SIG-M5 treated with dmso at 0.1 percent for 504 hours (cell line): ENCODE results near the gene ILKAP.

Experiments used
- DNase-seq: peaks from one replicate; lab custom pipeline; 2025; ENCODE audit not compliant: unreplicated experiment; lab: John Stamatoyannopoulos, UW

ILKAP gene, protein sequence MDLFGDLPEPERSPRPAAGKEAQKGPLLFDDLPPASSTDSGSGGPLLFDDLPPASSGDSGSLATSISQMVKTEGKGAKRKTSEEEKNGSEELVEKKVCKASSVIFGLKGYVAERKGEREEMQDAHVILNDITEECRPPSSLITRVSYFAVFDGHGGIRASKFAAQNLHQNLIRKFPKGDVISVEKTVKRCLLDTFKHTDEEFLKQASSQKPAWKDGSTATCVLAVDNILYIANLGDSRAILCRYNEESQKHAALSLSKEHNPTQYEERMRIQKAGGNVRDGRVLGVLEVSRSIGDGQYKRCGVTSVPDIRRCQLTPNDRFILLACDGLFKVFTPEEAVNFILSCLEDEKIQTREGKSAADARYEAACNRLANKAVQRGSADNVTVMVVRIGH

DNA sequence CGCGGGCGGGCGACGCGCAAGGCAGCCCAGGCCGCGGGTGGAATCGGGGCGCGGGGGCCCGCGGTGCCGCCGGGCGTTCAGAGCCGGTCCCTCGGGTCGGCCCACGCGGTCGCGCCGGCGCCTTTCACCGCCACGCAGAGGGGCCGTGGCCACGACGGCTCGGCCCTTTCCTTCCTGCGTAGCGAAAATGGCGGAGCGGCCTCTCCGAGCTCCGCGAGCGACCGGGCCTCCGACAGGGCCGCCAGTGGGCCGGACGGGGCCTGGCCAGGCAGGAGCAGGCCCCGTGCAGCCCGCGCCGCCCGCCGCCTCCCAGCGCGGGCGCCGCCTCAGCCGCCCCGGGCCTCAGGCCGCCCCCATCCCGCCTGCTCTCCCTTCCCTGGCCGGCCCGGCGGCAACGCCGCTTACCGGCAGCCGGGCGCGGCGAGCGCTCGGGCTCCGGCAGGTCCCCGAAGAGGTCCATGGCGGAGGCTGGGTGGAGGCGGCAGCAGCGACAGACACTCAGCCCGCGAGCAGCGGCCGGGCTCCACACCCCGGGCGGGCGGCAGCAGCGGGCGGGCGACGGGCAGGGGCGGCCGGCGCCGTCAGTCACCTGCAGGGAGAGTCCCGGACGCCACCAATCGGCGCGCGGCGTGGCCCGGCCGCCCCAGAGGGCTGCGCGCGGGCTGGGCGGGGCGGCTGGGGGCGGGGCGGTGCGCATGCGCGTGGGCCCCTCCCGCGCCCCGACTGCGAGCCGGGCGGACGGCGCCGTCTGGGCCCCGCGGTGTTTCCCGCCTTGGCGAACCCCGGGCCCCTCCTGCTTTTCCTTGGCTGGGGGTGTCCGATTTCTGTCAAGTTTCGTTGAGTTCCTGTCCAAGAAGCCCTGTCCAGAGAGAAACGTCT lies at the start of gene ILKAP:
TSS of gene ILKAP (minus strand) at position 602 of the 879 bp plus-strand sequence. CDS start at position 460, 142 bp downstream.
- peak; percentile 88 for DNase-seq

GRCh38 chr2:238252766-238253630 lies 49.5 kb upstream of the ILKAP start:
- no peak for DNase-seq

- no peak for DNase-seq
These were observed 48.5 kb upstream of the ILKAP start for GRCh38 chr2:238251986-238252385.

DNA sequence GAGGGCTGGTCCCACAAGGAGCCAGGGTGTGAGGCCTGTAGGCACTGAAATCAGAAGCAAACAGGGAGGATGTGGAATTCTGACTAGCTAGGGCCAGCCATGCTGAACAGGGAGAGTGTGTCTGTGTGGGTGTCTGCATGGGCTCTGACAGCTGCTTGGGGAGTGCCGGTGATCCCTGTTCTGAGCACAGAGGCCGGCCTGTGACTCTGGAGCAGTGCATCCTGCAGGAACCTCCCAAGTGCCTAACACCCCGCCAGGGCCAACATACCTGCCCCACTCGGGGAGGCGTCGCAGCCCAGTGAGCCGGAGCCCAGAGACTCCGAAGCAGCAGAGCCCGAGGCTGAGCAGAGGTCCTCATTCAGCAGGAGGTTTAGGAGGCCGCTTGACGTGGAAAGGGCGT lies 47.8 kb upstream of the ILKAP start:
- DNase-seq: no peak

DNA sequence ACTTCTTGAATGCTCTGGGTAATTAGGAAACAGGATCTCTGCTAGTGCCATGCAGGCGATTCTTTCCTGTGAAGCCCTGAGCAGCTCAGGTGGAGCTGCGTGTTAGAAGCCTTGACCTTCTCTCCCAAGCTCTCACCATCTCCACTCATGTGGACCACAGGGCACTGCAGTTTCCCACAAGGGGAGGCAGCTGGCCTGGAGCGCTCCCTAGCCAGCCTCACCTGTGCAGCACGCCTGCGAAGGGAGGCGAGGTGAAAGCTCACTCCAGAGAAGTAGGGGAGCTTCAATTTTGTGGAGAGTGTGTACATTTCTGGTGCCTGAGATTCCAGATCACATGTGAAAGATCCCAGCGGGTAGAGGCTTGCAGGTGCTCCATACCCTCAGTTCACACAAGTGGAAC lies 47.4 kb upstream of the ILKAP start:
- no peak for DNase-seq

- no peak for DNase-seq
These were observed 44.5 kb upstream of the ILKAP start for GRCh38 chr2:238247841-238248453.

DNA sequence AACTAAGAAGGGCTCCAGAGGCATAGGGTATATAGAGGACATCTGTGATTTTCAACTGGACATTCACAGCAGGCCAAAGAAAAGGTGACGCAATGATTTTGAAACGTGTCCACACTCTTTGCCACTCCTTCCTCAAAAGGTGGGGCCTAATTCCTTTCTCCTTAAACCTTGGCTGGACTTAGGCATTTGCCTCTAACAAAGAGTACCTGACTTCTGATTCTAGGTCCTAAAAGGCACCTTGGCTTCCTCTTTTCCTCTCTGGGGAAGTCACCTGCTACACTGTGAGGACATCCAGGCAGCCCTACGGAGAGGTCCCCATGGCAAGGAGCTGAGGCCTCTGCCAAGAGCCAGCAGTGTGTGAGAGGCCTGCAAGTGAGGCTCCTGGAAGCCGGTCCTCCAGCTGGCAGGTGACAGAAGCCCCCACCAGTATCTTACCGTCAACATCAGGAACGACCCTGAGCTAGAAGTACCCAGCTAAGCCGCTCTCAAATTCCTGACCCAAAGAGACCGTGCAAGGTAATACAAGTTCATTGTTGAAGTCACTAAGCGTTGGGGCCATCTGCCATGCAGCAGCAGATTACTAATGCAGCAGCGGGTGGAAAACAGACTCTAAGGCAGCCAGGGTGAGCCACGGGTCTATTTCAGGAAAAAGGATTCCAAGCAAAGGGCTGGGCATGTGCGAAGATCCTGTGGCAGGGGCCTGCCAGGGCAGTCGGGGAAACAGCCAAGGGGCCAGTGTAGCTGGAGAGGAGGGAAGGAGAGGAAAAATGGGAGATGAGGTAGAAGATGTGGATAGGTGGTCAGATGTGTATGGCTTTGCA lies 43.7 kb upstream of the ILKAP start:
- DNase-seq: no peak

- no peak for DNase-seq
These were observed 40.7 kb upstream of the ILKAP start for GRCh38 chr2:238244151-238244550.

DNA sequence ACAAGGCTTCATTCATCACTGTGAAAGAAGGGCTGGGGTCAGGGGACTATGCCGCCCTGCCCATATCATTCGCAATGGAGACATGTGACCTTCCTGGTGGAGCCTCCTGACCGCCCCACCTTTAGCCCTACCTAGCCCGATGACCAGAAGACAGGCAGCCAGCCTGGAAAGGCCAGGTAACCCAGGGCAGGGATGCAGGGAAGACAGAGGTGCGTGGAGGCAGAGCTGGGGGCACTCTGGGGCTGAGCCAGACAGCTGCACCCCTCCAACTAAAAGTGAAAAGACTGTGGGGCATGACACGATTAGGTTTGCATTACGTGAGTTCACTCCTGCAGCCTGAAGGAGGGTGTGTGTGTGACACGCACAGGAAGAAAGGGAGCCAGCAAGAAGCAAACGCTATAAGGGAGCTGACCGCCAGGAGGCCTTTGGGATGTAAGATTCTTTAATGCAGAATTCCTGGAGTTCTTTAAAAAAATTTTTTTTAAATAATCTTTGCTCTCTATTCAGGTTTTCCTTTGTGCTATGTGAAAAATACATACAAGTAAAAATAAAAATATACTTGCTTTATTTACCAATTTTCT lies 40.1 kb upstream of the ILKAP start:
- no peak for DNase-seq

DNA sequence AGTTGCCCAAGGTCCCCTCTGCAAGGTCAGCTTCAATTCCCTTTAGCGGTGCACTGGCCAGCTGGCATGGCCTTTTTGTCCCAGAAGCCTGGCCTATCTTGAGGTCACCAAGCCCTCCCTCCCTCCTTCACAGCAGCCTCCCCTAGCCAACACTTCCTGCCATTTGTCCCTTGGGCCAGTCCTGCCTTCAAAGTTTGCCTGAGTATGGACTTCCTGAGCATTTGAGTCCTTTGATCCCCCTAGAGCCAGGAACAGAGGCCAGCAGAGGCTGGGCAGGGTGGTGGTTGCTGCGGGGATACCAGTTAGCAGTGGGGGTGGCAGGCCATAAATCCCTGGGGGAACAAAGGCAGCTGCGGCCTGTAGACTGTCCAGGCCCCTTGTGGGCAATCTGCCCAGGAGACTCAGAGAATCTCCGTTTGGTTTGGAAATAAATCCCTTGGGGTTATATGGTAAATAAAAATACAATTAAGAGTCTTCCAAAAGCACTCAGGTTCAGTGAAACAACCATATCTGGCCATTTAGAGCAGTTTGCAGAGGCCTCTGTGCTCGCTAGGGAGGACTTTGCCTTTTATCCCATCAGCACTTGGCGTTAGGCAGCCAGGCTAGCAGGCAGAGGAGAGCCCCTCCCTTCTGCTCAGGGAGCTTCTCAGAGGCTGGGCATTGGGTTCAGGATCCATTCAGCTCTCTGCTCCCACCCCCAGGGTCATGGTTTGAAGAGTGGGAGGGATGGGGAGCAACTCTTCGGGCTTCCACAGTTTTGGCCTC lies 39.4 kb upstream of the ILKAP start:
- DNase-seq: no peak

DNA sequence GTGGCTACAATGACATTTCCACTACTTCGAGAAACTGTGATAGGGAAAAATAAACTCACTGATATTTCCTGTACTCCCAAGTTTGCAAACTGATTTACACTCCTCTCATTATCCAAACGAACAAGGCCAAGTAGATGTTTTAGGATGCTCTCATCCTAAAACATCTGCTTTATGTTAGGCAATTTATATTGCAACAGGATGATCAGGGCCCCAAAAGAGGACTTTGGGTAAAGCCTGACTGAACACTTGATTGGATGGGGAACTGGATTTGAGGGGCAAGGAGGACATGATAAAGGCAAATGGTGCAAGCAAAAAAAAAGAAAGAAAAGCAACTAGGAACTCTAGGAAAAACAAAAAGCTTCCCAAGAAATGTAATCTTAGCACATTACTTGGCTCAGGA lies 38.5 kb upstream of the ILKAP start:
- peak; percentile 42 for DNase-seq

- peak; percentile 9 for DNase-seq
These were observed 37.5 kb upstream of the ILKAP start for GRCh38 chr2:238240757-238241711.

GRCh38 chr2:238239863-238240756 lies 36.6 kb upstream of the ILKAP start, which contains the start of gene HES6:
TSS of gene HES6 (minus strand) at chr2:238240038. CDS start at chr2:238239905, 133 bp downstream.
- DNase-seq: peak; percentile 86

GRCh38 chr2:238239543-238239862 lies 36.0 kb upstream of the ILKAP start:
- DNase-seq: no peak

DNA sequence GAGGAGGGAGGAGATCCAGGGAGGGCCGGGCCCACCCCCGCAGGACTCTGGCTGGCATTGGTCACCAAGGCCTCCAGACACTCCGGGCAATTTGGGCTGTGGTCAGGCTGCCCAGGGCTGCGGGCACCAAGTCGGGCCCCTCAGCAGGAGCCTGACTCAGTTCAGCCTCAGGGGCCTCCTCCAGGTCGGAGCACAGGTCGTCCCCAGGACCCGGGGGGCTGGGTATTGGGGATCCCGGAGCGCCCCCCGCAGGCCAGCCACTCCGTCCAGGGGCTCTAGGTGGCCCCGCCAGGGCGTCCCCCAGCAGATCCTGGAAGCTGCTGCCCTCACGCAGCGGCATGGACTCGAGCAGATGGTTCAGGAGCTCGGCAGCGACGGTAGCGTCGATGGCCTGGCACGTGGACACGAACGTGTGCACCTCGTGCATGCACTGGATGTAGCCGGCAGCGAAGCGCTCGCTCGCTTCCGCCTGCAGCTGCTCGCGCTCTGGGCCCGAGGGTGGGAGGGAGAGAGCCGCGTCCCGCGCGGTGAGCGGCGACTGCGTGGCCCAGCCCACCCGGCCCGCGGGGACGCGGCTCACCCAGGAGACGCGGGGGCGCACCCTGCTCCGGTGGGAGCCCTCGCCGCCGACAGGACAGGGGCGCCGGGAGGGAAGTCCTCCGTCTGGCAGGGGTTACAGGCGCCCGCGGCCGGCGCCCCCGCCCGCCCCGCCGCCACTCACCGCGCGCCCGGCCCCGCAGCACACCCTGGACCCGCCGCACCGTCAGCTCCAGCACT lies 35.5 kb upstream of the ILKAP start:
- DNase-seq: peak; percentile 30

GRCh38 chr2:238238311-238238765 lies 34.8 kb upstream of the ILKAP start:
- no peak for DNase-seq
